OCI-LY1 (cell line): ENCODE results near the gene SLIT3.

Experiments
- H2AFZ ChIP-seq: fragments of 200-600 bp; sonication (generic), shearing (Covaris generic); 2 replicates; pipeline ENCODE4 v1.6.0; 2014; ENCODE audit warnings: antibody characterized with exemption, mild to moderate bottlenecking, low read length
- H3F3A ChIP-seq: fragments of 200-600 bp; sonication (generic), shearing (Covaris generic); 2 replicates; pipeline ENCODE4 v1.6.0; 2014; ENCODE audit warnings: mild to moderate bottlenecking, antibody characterized with exemption, low read length, moderate library complexity; ENCODE audit not compliant: insufficient read depth
- H3K27ac ChIP-seq: fragments of 200-600 bp; sonication (generic); 2 replicates; pipeline ENCODE4 v1.5.1; 2014; ENCODE audit warnings: low read length, mixed run types, mild to moderate bottlenecking, low read depth; ENCODE audit not compliant: poor library complexity, severe bottlenecking
- H3K27me3 ChIP-seq: fragments of 200-600 bp; sonication (generic); 2 replicates; pipeline ENCODE4 v1.6.0; 2014; ENCODE audit warnings: antibody characterized with exemption, mild to moderate bottlenecking, low read length, moderate library complexity; ENCODE audit not compliant: insufficient read depth
- H3K36me3 ChIP-seq: fragments of 200-600 bp; sonication (generic); 2 replicates; pipeline ENCODE4 v1.6.1; 2014; ENCODE audit warnings: mild to moderate bottlenecking, antibody characterized with exemption, low read length, moderate library complexity, mixed read lengths; ENCODE audit not compliant: insufficient read depth
- H3K4me1 ChIP-seq: fragments of 200-600 bp; sonication (generic); 2 replicates; pipeline ENCODE4 v1.5.1; 2014; ENCODE audit warnings: mild to moderate bottlenecking, low read length, moderate library complexity; ENCODE audit not compliant: insufficient read depth, severe bottlenecking
- H3K4me2 ChIP-seq: fragments of 200-600 bp; sonication (generic), shearing (Covaris generic); 2 replicates; pipeline ENCODE4 v1.6.1; 2014; ENCODE audit warnings: low read length
- H3K4me3 ChIP-seq: fragments of 200-600 bp; sonication (generic); 2 replicates; pipeline ENCODE4 v1.5.1; 2014; ENCODE audit warnings: low read length, low read depth, mild to moderate bottlenecking, mixed read lengths; ENCODE audit not compliant: poor library complexity, severe bottlenecking
- H3K79me2 ChIP-seq: fragments of 200-600 bp; shearing (Covaris generic); 2 replicates; pipeline ENCODE4 v1.6.1; 2016; ENCODE audit warnings: mixed run types, low read length, mixed read lengths; ENCODE audit not compliant: insufficient read depth
- H3K9ac ChIP-seq: fragments of 200-600 bp; sonication (generic), shearing (Covaris generic); 2 replicates; pipeline ENCODE4 v1.6.1; 2014; ENCODE audit warnings: mild to moderate bottlenecking, low read length, mixed read lengths
- H3K9me2 ChIP-seq: fragments of 200-600 bp; sonication (generic), shearing (Covaris generic); 2 replicates; pipeline ENCODE4 v1.6.1; 2014; ENCODE audit warnings: low read depth, mild to moderate bottlenecking, low read length, mixed read lengths
- H3K9me3 ChIP-seq: fragments of 200-600 bp; shearing (Covaris generic); 2 replicates; pipeline ENCODE4 v1.6.1; 2014; ENCODE audit warnings: low read length, mixed read lengths
- H4K20me1 ChIP-seq: fragments of 200-600 bp; sonication (generic), shearing (Covaris generic); 2 replicates; pipeline ENCODE4 v1.6.0; 2016; ENCODE audit warnings: mild to moderate bottlenecking, low read length; ENCODE audit not compliant: insufficient read depth
- EZH2 ChIP-seq: fragments of 200-600 bp; sonication (generic), shearing (Covaris generic); IDR thresholded peaks from 2 replicates; pipeline ENCODE4 v1.8.0; 2017; ENCODE audit warnings: borderline replicate concordance, mixed run types, mild to moderate bottlenecking, antibody characterized with exemption, low read length, moderate library complexity, mixed read lengths
- TF ChIP-seq, protein P1 (sequence below): fragments of 200-600 bp; sonication (generic), shearing (Covaris generic); IDR thresholded peaks from 2 replicates; pipeline ENCODE4 v1.5.1; 2017; ENCODE audit warnings: mild to moderate bottlenecking, antibody characterized with exemption, low read length, moderate library complexity, mixed read lengths

The SLIT3 gene

DNA sequence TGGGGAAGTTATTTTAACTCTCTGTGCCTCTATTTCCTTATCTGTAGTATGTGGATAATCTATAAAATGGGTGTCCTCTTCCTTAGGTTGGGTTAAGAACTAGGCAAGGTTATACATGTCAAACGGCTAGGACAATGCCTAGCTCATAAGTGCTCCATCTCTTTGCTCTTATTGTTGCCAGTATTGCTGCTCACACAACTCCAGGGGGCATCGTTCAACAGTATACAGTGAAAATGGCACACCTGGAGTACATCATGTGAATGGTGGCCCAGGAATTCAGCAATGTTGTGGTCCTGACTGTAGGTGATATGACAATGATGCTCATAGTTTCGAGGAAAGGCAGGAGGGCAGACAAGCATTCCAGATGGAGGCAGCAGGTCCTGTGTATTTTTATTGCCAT is 30.1 kb downstream of the SLIT3 start:
- H3K4me3 ChIP-seq = no peak overlapping the region
- no peaks in the 10 kb centered on the region for H3K9me3 ChIP-seq
- TF ChIP-seq, protein P1, sequence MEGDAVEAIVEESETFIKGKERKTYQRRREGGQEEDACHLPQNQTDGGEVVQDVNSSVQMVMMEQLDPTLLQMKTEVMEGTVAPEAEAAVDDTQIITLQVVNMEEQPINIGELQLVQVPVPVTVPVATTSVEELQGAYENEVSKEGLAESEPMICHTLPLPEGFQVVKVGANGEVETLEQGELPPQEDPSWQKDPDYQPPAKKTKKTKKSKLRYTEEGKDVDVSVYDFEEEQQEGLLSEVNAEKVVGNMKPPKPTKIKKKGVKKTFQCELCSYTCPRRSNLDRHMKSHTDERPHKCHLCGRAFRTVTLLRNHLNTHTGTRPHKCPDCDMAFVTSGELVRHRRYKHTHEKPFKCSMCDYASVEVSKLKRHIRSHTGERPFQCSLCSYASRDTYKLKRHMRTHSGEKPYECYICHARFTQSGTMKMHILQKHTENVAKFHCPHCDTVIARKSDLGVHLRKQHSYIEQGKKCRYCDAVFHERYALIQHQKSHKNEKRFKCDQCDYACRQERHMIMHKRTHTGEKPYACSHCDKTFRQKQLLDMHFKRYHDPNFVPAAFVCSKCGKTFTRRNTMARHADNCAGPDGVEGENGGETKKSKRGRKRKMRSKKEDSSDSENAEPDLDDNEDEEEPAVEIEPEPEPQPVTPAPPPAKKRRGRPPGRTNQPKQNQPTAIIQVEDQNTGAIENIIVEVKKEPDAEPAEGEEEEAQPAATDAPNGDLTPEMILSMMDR = no peak
- TF ChIP-seq EZH2 = no peak
- no peak overlapping the region for H2AFZ ChIP-seq
- H3K27me3 ChIP-seq = no peaks in the 10 kb centered on the region
- no peaks in the 10 kb centered on the region for H3K9me2 ChIP-seq
- no peaks in the 10 kb centered on the region for H3F3A ChIP-seq
- no peaks in the 10 kb centered on the region for H4K20me1 ChIP-seq
- H3K9ac ChIP-seq = no peak overlapping the region
- no peak overlapping the region for H3K4me2 ChIP-seq
- no peaks in the 10 kb centered on the region for H3K79me2 ChIP-seq
- no peak overlapping the region for H3K27ac ChIP-seq
- H3K4me1 ChIP-seq = no peaks in the 10 kb centered on the region
- H3K36me3 ChIP-seq = no peaks in the 10 kb centered on the region

DNA sequence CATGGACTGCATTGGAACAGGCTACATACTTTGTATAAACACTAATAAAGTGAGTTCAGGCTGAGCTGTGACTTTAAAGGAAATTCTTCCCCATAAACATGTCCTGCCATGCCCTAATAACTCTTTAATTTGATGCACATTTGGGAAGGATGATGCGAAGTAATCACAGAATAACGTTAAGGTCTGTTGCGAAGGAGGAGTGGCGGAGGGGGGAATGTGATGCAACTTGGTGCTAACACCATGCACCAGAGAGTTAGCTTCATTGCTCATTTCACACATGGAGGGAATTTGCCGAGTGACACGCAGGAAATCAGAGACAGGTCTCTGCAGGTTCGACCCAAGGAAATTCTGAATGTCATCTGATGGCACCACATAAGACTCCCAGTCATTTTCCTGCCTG is 32.9 kb downstream of the SLIT3 start:
- Histone ChIP-seq H3K9me2 (no peaks in the 10 kb centered on the region), H3K4me3 (no peak overlapping the region), H3K9me3 (no peaks in the 10 kb centered on the region), H3K4me1 (no peaks in the 10 kb centered on the region), H3K36me3 (no peaks in the 10 kb centered on the region), H3K27ac (no peak overlapping the region), H4K20me1 (no peaks in the 10 kb centered on the region), H3K9ac (no peak overlapping the region), H3K27me3 (no peaks in the 10 kb centered on the region), H2AFZ (no peak overlapping the region), H3K79me2 (no peaks in the 10 kb centered on the region), H3F3A (no peaks in the 10 kb centered on the region), H3K4me2 (no peak overlapping the region)
- TF ChIP-seq EZH2 = no peak
- TF ChIP-seq, protein P1 = no peak

DNA sequence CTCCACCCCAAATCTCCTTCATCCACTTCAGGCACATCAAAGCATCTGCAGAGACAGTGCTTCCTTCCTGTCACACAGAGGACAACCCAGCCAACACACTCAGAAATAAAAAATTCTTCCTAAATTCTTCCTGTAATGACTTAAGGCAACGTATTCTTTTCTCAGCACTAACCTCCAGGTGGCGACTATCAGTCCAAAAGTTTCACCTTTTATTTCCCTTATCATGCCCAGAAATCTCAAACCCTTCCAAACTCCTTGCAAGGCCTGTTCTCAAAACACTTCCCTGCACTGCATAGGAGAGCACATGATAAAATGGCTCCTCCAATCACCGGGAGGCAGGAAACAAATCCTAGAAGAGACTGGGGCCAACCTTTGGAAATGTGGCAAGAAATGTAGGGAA is 35.1 kb downstream of the SLIT3 start:
- H3K36me3 ChIP-seq = no peaks in the 10 kb centered on the region
- no peaks in the 10 kb centered on the region for H3K79me2 ChIP-seq
- H3K9me3 ChIP-seq = no peaks in the 10 kb centered on the region
- H3K4me2 ChIP-seq = no peak overlapping the region
- H4K20me1 ChIP-seq = no peaks in the 10 kb centered on the region
- TF ChIP-seq, protein P1 = peak; percentile 49; the same call in 1 of the 2 replicates
- TF ChIP-seq EZH2 = no peak
- H3K9ac ChIP-seq = no peak overlapping the region
- no peaks in the 10 kb centered on the region for H3K4me1 ChIP-seq
- no peaks in the 10 kb centered on the region for H3F3A ChIP-seq
- H3K9me2 ChIP-seq = no peaks in the 10 kb centered on the region
- H3K27me3 ChIP-seq = no peaks in the 10 kb centered on the region
- H3K4me3 ChIP-seq = no peak overlapping the region
- H3K27ac ChIP-seq = no peak overlapping the region
- no peak overlapping the region for H2AFZ ChIP-seq
